OCI-LY7 (cell line): ENCODE data around the gene PLAGL1.

Source experiments
- EZH2phosphoT487 ChIP-seq: fragments of 200-600 bp; sonication (generic); IDR thresholded peaks from 2 replicates; pipeline ENCODE4 v1.6.1; 2018; ENCODE audit warnings: low read depth, borderline replicate concordance, mild to moderate bottlenecking, mixed run types, antibody characterized with exemption, low read length, moderate library complexity, mixed read lengths
- TF ChIP-seq, protein P1 (sequence below): fragments of 200-600 bp; sonication (generic); conservative IDR thresholded peaks from 2 replicates; pipeline ENCODE4 v1.5.1; 2014; ENCODE audit warnings: mild to moderate bottlenecking, antibody characterized with exemption, low read length, moderate library complexity, mixed read lengths

GRCh38 chr6:143902827-143903226 lies 105.2 kb downstream of the PLAGL1 start:
- TF ChIP-seq, protein P1, sequence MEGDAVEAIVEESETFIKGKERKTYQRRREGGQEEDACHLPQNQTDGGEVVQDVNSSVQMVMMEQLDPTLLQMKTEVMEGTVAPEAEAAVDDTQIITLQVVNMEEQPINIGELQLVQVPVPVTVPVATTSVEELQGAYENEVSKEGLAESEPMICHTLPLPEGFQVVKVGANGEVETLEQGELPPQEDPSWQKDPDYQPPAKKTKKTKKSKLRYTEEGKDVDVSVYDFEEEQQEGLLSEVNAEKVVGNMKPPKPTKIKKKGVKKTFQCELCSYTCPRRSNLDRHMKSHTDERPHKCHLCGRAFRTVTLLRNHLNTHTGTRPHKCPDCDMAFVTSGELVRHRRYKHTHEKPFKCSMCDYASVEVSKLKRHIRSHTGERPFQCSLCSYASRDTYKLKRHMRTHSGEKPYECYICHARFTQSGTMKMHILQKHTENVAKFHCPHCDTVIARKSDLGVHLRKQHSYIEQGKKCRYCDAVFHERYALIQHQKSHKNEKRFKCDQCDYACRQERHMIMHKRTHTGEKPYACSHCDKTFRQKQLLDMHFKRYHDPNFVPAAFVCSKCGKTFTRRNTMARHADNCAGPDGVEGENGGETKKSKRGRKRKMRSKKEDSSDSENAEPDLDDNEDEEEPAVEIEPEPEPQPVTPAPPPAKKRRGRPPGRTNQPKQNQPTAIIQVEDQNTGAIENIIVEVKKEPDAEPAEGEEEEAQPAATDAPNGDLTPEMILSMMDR, result no peak
- no peak for TF ChIP-seq EZH2phosphoT487
